Loucy (cell line): ENCODE data around the gene CDK7.

Experiments used
- EZH2phosphoT487 ChIP-seq: fragments of 200-600 bp; IDR thresholded peaks from 2 replicates; pipeline ENCODE4 v1.6.1; 2018; ENCODE audit warnings: antibody characterized with exemption, mild to moderate bottlenecking, moderate library complexity, borderline replicate concordance
- TF ChIP-seq, protein P1 (sequence below): fragments of 200-600 bp; sonication (generic); conservative IDR thresholded peaks from 2 replicates; pipeline ENCODE4 v1.5.1; 2014; ENCODE audit warnings: mild to moderate bottlenecking, antibody characterized with exemption, low read length

DNA sequence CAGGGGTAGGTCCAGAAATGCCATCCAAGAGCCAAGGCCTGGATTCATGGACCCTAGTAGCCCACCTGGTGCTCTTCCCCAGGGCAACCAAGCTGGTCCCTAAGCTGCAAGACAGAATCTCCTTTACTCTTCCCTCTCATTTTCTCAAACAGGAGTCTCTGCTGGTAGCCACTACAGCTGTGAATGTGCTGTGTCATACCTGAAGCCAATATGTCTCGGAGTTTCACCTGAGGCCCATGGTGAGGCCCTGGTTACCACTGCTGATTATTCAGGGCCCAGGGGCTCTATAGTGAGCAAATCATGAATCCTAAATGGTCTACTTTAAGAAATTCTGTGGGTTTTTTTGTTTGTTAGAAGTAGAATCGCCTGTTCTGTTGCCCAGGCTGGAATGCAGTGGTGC lies 15.9 kb downstream of the CDK7 start:
- TF ChIP-seq, protein P1, sequence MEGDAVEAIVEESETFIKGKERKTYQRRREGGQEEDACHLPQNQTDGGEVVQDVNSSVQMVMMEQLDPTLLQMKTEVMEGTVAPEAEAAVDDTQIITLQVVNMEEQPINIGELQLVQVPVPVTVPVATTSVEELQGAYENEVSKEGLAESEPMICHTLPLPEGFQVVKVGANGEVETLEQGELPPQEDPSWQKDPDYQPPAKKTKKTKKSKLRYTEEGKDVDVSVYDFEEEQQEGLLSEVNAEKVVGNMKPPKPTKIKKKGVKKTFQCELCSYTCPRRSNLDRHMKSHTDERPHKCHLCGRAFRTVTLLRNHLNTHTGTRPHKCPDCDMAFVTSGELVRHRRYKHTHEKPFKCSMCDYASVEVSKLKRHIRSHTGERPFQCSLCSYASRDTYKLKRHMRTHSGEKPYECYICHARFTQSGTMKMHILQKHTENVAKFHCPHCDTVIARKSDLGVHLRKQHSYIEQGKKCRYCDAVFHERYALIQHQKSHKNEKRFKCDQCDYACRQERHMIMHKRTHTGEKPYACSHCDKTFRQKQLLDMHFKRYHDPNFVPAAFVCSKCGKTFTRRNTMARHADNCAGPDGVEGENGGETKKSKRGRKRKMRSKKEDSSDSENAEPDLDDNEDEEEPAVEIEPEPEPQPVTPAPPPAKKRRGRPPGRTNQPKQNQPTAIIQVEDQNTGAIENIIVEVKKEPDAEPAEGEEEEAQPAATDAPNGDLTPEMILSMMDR = no peak
- no peak for TF ChIP-seq EZH2phosphoT487
